ENCODE measurements around the gene CTRB1.

Gene CTRB1

DNA sequence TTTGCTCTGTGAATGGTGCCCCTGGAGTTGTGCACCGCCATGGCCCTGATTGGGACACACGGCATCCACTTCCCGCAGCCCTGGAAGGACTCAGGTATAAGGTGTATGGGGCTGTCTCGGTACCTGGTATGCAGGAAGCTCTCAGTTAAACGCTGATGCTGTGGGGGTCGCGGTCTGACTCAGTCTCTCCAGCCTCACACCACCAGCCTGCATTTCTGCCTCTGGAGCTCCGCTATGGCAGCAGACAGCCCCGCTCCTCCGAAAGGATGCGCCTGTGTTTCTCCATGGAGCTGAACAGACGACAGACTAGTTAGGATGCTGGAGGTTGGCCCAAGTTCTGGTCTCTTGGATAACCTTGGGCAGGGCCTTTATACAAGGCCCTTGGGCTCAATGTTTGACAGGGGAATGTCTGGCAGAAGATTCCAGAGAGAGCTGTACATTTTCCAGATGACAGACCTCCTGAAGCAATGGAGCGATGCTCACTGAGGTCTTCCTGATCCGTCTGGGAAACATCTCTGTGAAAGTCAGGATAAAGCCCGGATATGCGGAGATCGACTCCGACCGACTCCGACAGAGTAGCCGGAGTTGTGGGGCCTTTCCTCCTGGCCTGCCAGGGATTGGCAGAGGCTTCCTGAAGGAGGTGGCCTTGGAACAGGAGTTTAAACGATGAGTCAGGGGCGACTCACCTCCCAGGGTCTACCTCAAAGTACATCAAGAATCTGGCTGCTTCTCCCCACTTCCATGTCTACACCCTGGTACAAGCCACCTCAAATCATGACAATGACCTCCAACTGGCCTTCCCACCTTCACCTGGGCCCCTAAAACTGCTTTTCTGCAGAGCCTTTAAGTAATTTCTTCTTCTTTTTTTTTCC is 54.5 kb downstream of the CTRB1 start:
- intact Hi-C loops (cut with DNase I) = no loop called here
- no peak for DNase-seq
